Measurements from ENCODE around the gene KLF6. TPM values are rescaled to one million over a fixed set of nuclear protein-coding genes. Genes with fewer than 3 reads are reported as not detected.
A peak's percentile ranks its signal among the peaks of the same experiment; 100 is the strongest.

The KLF6 gene
- total RNA-seq, 1 donor from 2014 or later, result 110 TPM

DNA sequence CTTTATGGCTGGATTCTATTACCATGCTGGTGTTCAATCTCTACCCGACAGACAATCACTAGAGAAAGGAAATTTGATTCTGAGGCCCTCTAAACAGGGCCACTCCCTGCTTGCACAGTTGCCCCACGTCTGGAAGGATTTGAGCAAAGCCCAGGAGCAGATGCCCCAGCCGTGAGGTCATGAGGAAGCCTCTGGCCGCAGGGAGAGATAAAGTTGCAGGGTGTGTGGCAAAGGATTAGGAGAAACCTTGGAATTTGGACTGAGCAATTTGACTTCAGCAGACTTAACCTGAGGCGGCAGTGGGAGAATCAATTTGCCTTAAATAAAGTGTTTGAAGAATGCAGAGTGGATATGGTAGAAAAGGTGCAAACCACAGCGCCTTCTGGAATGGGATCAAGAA lies 40.2 kb upstream of the KLF6 start:
- H3K27ac Mint-ChIP-seq, result peak overlapping the region; percentile 27
- peaks cover 31% of the 10 kb centered on the region for H3K4me1 Mint-ChIP-seq (ENCODE audit: low read depth)
- no peaks in the 10 kb centered on the region for H3K36me3 Mint-ChIP-seq (ENCODE audit: low read depth)
- no peaks in the 10 kb centered on the region for H3K9me3 Mint-ChIP-seq
- intact Hi-C loops (cut with micrococcal nuclease), result loop anchor here (5.0 kb wide), 1 partner anchor 307 kb away; no protein-coding TSS in a partner anchor
- H3K27me3 Mint-ChIP-seq (ENCODE audit: insufficient read depth), result no peaks in the 10 kb centered on the region
- H3K4me3 Mint-ChIP-seq, result no peak overlapping the region
- DNase-seq (ENCODE audit: low spot score), result no peak

DNA sequence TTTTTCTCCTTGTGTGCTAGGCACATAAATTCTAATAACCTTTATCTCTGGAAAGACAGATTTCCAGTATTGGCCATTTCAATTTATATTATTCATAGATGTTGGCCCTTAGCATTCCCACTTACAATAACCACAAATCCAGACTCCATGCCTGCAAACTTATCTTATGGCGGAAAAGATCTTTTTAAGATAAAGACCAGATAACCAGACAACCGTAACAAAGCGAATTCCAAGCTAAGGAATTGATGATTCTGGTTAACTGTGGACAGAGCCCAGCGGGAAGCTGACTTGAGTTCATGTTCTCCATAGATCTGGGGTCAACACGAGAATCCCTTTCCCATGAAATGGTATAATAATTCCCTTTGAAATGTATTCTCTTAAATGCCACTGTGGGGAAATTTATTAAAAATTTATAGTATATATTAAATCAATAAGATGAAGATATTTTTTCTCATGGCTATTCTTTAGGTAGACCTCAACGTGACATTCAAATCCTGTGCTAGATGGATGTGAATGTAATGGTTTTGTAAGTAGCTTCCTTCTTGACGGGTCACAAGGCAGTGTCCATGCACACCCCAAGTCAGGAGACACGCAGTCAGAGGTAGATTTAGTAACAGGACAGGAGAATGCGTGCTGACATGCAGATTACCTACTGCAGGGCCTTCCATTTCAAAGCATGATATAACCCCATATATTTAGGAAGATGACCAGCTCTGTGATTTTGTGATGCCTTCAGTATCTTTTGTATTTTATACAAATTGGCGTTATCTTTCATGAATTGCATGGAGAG lies 37.7 kb upstream of the KLF6 start:
- no peak overlapping the region for H3K4me3 Mint-ChIP-seq
- peaks cover 9% of the 10 kb centered on the region for H3K4me1 Mint-ChIP-seq (ENCODE audit: low read depth)
- no peak for DNase-seq (ENCODE audit: low spot score)
- H3K27ac Mint-ChIP-seq, result no peak overlapping the region
- intact Hi-C loops (cut with micrococcal nuclease), result no loop called here
- peaks cover under 1% of the 10 kb centered on the region for H3K9me3 Mint-ChIP-seq
- H3K36me3 Mint-ChIP-seq (ENCODE audit: low read depth), result no peaks in the 10 kb centered on the region
- H3K27me3 Mint-ChIP-seq (ENCODE audit: insufficient read depth), result no peaks in the 10 kb centered on the region

DNA sequence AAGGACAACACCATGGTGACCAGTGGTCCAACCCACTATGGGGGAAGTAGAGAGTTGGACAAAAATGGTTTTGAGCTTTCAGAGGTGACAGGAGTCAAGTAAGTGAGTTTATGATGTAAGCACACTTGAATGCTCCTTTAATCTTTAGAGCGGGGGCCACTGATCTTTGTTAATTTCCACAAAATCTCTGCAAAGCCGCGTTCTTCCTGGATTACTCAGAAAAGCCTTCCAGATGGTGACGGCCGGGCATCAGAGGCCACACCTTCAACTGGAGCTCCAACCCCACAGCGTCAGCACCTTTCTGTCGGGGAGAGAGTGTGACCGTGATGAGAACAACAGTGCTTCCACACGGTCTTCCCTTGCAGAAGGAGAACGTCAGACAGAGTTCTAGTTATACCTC lies 35.2 kb upstream of the KLF6 start:
- H3K36me3 Mint-ChIP-seq (ENCODE audit: low read depth), result peaks cover 3% of the 10 kb centered on the region
- peaks cover 5% of the 10 kb centered on the region for H3K4me1 Mint-ChIP-seq (ENCODE audit: low read depth)
- intact Hi-C loops (cut with micrococcal nuclease), result no loop called here
- H3K4me3 Mint-ChIP-seq, result no peak overlapping the region
- no peak overlapping the region for H3K27ac Mint-ChIP-seq
- H3K9me3 Mint-ChIP-seq, result peaks cover 9% of the 10 kb centered on the region
- no peaks in the 10 kb centered on the region for H3K27me3 Mint-ChIP-seq (ENCODE audit: insufficient read depth)
- DNase-seq (ENCODE audit: low spot score), result no peak

GRCh38 chr10:3816995-3817394 lies 32.0 kb upstream of the KLF6 start:
- H3K27ac Mint-ChIP-seq, result no peak overlapping the region

DNA sequence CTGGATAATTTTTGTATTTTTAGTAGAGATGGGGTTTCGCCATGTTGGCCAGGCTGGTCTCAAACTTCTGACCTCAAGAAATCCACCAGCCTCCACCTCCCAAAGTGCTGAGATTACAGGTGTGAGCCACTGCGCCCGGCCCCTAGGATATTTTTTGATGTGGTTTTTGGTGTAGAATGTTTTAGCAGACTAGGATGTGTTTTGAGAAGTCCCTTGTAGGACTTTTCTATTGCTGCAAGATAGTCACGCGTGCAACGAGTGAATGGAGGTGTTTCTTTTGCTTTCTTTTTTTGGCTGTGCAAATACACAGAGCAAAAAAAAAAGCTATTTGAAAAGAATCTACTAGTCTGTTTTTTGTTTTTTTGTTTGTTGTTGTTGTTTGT lies 29.8 kb upstream of the KLF6 start:
- Mint-ChIP-seq H3K36me3 (ENCODE audit: low read depth) (peaks cover 3% of the 10 kb centered on the region), H3K4me1 (ENCODE audit: low read depth) (peaks cover 51% of the 10 kb centered on the region), H3K4me3 (no peak overlapping the region), H3K27me3 (ENCODE audit: insufficient read depth) (no peaks in the 10 kb centered on the region), H3K9me3 (peaks cover 9% of the 10 kb centered on the region), H3K27ac (peak overlapping the region; percentile 2)
- no peak for DNase-seq (ENCODE audit: low spot score)
- intact Hi-C loops (cut with micrococcal nuclease), result no loop called here

More at GRCh38 chr10:3816995-3817394, 32.0 kb upstream of the KLF6 start:
- Mint-ChIP-seq H3K36me3 (ENCODE audit: low read depth) (peaks cover 3% of the 10 kb centered on the region), H3K27me3 (ENCODE audit: insufficient read depth) (no peaks in the 10 kb centered on the region), H3K4me1 (ENCODE audit: low read depth) (peaks cover 31% of the 10 kb centered on the region), H3K9me3 (peaks cover 9% of the 10 kb centered on the region), H3K4me3 (no peak overlapping the region)
- no peak for DNase-seq (ENCODE audit: low spot score)
- intact Hi-C loops (cut with micrococcal nuclease), result no loop called here

DNA sequence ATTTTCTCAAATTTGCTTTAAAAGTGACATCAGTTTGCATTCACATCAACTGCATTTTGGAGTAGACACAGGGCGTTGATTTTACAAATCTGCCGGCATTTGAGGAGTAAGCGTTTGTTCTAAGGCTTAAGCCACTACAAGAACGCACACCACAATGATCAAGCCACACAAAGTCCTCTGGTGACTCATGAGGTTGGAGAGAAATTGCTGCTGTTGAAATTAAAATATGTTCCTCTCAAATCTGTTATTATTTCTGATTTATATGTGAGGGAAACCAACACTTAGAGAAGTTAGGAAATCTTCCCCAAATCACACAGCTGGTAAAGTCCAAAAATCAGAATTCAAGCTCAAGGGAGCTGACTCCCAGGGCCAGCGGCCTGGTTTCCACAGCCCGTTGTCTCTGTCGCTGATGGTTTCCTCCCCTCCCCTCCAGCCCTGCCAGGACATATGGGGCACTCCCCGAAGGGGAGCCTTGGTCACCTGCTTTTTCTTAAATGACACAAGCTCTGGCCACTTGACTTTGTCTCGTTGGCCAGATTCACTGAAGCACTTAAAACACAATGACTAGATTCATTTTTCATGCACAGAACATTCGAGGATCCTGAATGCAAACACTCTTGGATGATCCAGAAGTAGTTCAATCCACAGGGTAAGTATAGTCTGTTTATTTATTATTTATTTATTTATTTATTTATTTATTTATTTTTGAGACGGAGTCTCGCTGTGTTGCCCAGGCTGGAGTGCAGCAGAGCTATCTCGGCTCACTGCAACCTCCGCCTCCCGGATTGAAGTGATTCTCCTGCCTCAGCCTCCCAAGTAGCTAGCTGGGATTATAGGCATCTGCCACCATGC lies 29.2 kb upstream of the KLF6 start:
- intact Hi-C loops (cut with micrococcal nuclease), result no loop called here
- no peaks in the 10 kb centered on the region for H3K27me3 Mint-ChIP-seq (ENCODE audit: insufficient read depth)

GRCh38 chr10:3813267-3813666 lies 28.3 kb upstream of the KLF6 start:
- no peak overlapping the region for H3K4me3 Mint-ChIP-seq
- peaks cover 9% of the 10 kb centered on the region for H3K9me3 Mint-ChIP-seq
- H3K4me1 Mint-ChIP-seq (ENCODE audit: low read depth), result peaks cover 66% of the 10 kb centered on the region
- no peaks in the 10 kb centered on the region for H3K27me3 Mint-ChIP-seq (ENCODE audit: insufficient read depth)
- H3K27ac Mint-ChIP-seq, result peak overlapping the region; percentile 65
- peaks cover 3% of the 10 kb centered on the region for H3K36me3 Mint-ChIP-seq (ENCODE audit: low read depth)
- intact Hi-C loops (cut with micrococcal nuclease), result no loop called here
- DNase-seq (ENCODE audit: low spot score), result no peak

More for the DNA sequence above, 29.2 kb upstream of the KLF6 start:
- Mint-ChIP-seq H3K9me3 (peaks cover 9% of the 10 kb centered on the region), H3K4me1 (ENCODE audit: low read depth) (peaks cover 57% of the 10 kb centered on the region), H3K4me3 (no peak overlapping the region), H3K36me3 (ENCODE audit: low read depth) (peaks cover 3% of the 10 kb centered on the region), H3K27ac (no peak overlapping the region)
- DNase-seq (ENCODE audit: low spot score), result no peak

GRCh38 chr10:3812141-3812540 lies 27.1 kb upstream of the KLF6 start:
- no peak for DNase-seq (ENCODE audit: low spot score)

DNA sequence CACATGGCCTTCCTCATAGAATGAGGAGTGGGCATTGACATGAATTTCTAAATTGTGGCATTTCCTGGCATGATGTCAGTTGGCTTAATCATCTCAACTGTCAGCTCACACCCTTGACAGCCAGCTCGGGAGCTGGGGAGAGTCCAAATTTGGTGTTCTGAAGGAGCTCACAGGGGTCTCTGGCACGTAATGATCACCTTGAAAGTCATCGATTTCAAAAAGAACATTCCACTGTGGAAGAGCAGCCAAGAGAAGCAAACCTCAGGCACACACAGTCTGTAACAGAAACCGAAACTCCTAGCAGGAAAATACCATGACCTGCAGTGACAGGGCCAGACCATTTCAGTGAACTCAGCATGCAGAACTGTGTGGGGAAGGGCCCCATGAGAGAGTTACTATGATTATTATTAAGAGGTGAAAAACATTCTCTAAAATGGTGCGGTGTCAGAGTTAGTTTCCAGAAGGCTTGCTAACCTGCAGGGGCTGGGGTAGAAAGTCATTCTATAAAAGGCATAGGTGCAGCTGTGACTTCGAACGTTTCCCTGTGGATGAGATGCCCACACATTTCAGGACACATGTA lies 26.4 kb upstream of the KLF6 start:
- Mint-ChIP-seq H3K4me3 (peak overlapping the region; percentile 60), H3K4me1 (ENCODE audit: low read depth) (peaks cover 85% of the 10 kb centered on the region), H3K27me3 (ENCODE audit: insufficient read depth) (no peaks in the 10 kb centered on the region), H3K9me3 (no peaks in the 10 kb centered on the region), H3K36me3 (ENCODE audit: low read depth) (peaks cover under 1% of the 10 kb centered on the region), H3K27ac (peak overlapping the region; percentile 99)
- peak; percentile 61 for DNase-seq (ENCODE audit: low spot score)
- intact Hi-C loops (cut with micrococcal nuclease), result loop anchor here (1.0 to 2.0 kb wide), 7 partner anchors 17 to 585 kb away; no protein-coding TSS in a partner anchor

More at GRCh38 chr10:3812141-3812540, 27.1 kb upstream of the KLF6 start:
- Mint-ChIP-seq H3K27me3 (ENCODE audit: insufficient read depth) (no peaks in the 10 kb centered on the region), H3K9me3 (peaks cover 6% of the 10 kb centered on the region), H3K27ac (peak overlapping the region; percentile 99), H3K36me3 (ENCODE audit: low read depth) (peaks cover 3% of the 10 kb centered on the region), H3K4me3 (no peak overlapping the region), H3K4me1 (ENCODE audit: low read depth) (peaks cover 78% of the 10 kb centered on the region)
- intact Hi-C loops (cut with micrococcal nuclease), result no loop called here

DNA sequence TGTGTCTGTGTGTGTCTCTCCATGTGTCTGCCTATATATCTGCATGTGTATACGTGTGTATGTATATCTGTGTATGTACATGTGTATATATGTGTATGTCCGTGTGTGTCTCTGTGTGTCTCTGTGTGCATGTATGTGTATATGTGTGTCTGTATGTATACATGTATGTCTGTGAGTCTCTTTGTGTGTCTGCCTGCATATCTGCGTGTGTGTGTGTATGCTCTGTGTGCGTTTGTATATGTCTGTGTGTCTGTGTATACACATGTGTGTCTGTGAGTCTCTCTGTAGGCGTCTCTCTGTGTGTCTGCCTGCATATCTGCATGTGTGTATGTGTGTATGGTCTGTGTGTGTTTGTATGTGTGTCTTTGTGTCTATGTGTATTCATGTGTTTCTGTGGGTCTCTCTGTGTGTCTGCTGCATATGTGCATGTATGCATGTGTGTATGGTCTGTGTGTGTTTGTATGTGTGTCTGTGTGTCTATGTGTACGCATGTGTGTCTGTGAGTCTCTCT lies 23.7 kb upstream of the KLF6 start:
- H3K9me3 Mint-ChIP-seq, result no peaks in the 10 kb centered on the region
- peaks cover 95% of the 10 kb centered on the region for H3K4me1 Mint-ChIP-seq (ENCODE audit: low read depth)
- H3K27me3 Mint-ChIP-seq (ENCODE audit: insufficient read depth), result no peaks in the 10 kb centered on the region
- H3K4me3 Mint-ChIP-seq, result peak overlapping the region; percentile 3
- intact Hi-C loops (cut with micrococcal nuclease), result no loop called here
- H3K27ac Mint-ChIP-seq, result peak overlapping the region; percentile 99
- no peak for DNase-seq (ENCODE audit: low spot score)
- H3K36me3 Mint-ChIP-seq (ENCODE audit: low read depth), result no peaks in the 10 kb centered on the region

- DNase-seq (ENCODE audit: low spot score), result no peak
- no peaks in the 10 kb centered on the region for H3K36me3 Mint-ChIP-seq (ENCODE audit: low read depth)
- H3K9me3 Mint-ChIP-seq, result no peaks in the 10 kb centered on the region
- peaks cover 94% of the 10 kb centered on the region for H3K4me1 Mint-ChIP-seq (ENCODE audit: low read depth)
- intact Hi-C loops (cut with micrococcal nuclease), result no loop called here
- H3K27ac Mint-ChIP-seq, result peak overlapping the region; percentile 99
- H3K4me3 Mint-ChIP-seq, result peak overlapping the region; percentile 48
- H3K27me3 Mint-ChIP-seq (ENCODE audit: insufficient read depth), result no peaks in the 10 kb centered on the region
Measured at GRCh38 chr10:3807928-3808496, 23.0 kb upstream of the KLF6 start.

- intact Hi-C loops (cut with micrococcal nuclease), result no loop called here
- peak overlapping the region; percentile 99 for H3K27ac Mint-ChIP-seq
- H3K27me3 Mint-ChIP-seq (ENCODE audit: insufficient read depth), result no peaks in the 10 kb centered on the region
- H3K36me3 Mint-ChIP-seq (ENCODE audit: low read depth), result no peaks in the 10 kb centered on the region
- H3K9me3 Mint-ChIP-seq, result no peaks in the 10 kb centered on the region
- peak overlapping the region; percentile 48 for H3K4me3 Mint-ChIP-seq
- no peak for DNase-seq (ENCODE audit: low spot score)
- peaks cover 90% of the 10 kb centered on the region for H3K4me1 Mint-ChIP-seq (ENCODE audit: low read depth)
Measured at GRCh38 chr10:3807211-3807927, 22.4 kb upstream of the KLF6 start.

Data from activated T-helper 1 cell treated with anti-CD3 and anti-CD28 coated beads, Interleukin-12 subunit alpha, Interleukin-12 subunit beta, Interleukin-2, Interleukin-4 antibody, amounts not matched to agents 30 ng/mL and 10 ng/mL and 1 ng/mL, durations not matched to agents 14 hours and 24 hours and 36 hours (primary cell).